ENCODE data around the gene MFSD2A.
"Not testable (repeated sequence)": the region's sequence is repeated elsewhere in the genome, so short reads cannot be mapped to it uniquely, and the experiment has no call there.

MFSD2A gene

GRCh38 chr1:40007481-40008034 lies 52.6 kb downstream of the MFSD2A start:
- not testable (repeated sequence) for DNase-seq

- DNase-seq: no peak
Measured at GRCh38 chr1:40011198-40011597, 56.3 kb downstream of the MFSD2A start.

GRCh38 chr1:40014253-40014706 lies 59.3 kb downstream of the MFSD2A start:
- DNase-seq: no peak

GRCh38 chr1:40014812-40015594 lies 60.1 kb downstream of the MFSD2A start:
- no peak for DNase-seq

GRCh38 chr1:40017951-40018575 lies 63.1 kb downstream of the MFSD2A start:
- no peak for DNase-seq

All from NCI-H1436 treated with DMSO at 0.1 percent for 48 hours (cell line).